Stimulated activated CD4-positive, alpha-beta T cell treated with anti-CD3 and anti-CD28 coated beads, TNF-alpha, amount 100 ng/mL, for 24 hours (primary cell): ENCODE data around the gene SERPIND1.

Experiments
- DNase-seq, 3 experiments: peaks; one replicate each; pipeline ENCODE4 v3.0.0-alpha.2; 2020; ENCODE audit warnings: low read depth in 3 of 3

The SERPIND1 gene

GRCh38 chr22:20771918-20772625 is 1.8 kb upstream of the SERPIND1 start:
- no peak for DNase-seq

- DNase-seq: no peak
These were observed 969 bp downstream of the SERPIND1 start for GRCh38 chr22:20774882-20775281.

- DNase-seq: no peak
These were observed 1.5 kb downstream of the SERPIND1 start for GRCh38 chr22:20775342-20775895.

GRCh38 chr22:20776624-20777405 is 2.9 kb downstream of the SERPIND1 start:
- DNase-seq: no peak

- no peak for DNase-seq
These were observed 3.7 kb downstream of the SERPIND1 start for GRCh38 chr22:20777420-20778177.

GRCh38 chr22:20779014-20779817 is 5.3 kb downstream of the SERPIND1 start:
- DNase-seq: no peak

GRCh38 chr22:20779818-20780158 is 5.9 kb downstream of the SERPIND1 start:
- no peak for DNase-seq

GRCh38 chr22:20781272-20781990 is 7.5 kb downstream of the SERPIND1 start:
- DNase-seq: peak in 1 of 3 experiments; percentile 24

GRCh38 chr22:20782083-20782482 is 8.2 kb downstream of the SERPIND1 start:
- no peak for DNase-seq

GRCh38 chr22:20782596-20783299 is 8.8 kb downstream of the SERPIND1 start:
- no peak for DNase-seq

- DNase-seq: no peak
These were observed 9.4 kb downstream of the SERPIND1 start for GRCh38 chr22:20783300-20783673.

GRCh38 chr22:20783844-20784723 is 10.2 kb downstream of the SERPIND1 start:
- DNase-seq: peak; percentile 6 to 18 (median 13)

- DNase-seq: no peak
These were observed 11.5 kb downstream of the SERPIND1 start for GRCh38 chr22:20785415-20785814.

GRCh38 chr22:20786048-20786447 is 12.1 kb downstream of the SERPIND1 start:
- DNase-seq: no peak

- no peak for DNase-seq
These were observed 12.6 kb downstream of the SERPIND1 start for GRCh38 chr22:20786536-20786979.

GRCh38 chr22:20787223-20787622 is 13.3 kb downstream of the SERPIND1 start:
- DNase-seq: no peak

GRCh38 chr22:20787746-20788626 is 14.1 kb downstream of the SERPIND1 start:
- DNase-seq: no peak
